Activated CD4-positive, alpha-beta T cell treated with anti-CD3 and anti-CD28 coated beads, Interleukin-2, amount 50 U/mL, for 48 hours (primary cell): ENCODE measurements around the gene DBT.
"Not testable (repeated sequence)": the region's sequence is repeated elsewhere in the genome, so short reads cannot be mapped to it uniquely, and the experiment has no call there.

Experiments
- DNase-seq, 2 experiments: peaks; one replicate each; pipeline ENCODE4 v3.0.0-alpha.2; 2020

The DBT gene

DNA sequence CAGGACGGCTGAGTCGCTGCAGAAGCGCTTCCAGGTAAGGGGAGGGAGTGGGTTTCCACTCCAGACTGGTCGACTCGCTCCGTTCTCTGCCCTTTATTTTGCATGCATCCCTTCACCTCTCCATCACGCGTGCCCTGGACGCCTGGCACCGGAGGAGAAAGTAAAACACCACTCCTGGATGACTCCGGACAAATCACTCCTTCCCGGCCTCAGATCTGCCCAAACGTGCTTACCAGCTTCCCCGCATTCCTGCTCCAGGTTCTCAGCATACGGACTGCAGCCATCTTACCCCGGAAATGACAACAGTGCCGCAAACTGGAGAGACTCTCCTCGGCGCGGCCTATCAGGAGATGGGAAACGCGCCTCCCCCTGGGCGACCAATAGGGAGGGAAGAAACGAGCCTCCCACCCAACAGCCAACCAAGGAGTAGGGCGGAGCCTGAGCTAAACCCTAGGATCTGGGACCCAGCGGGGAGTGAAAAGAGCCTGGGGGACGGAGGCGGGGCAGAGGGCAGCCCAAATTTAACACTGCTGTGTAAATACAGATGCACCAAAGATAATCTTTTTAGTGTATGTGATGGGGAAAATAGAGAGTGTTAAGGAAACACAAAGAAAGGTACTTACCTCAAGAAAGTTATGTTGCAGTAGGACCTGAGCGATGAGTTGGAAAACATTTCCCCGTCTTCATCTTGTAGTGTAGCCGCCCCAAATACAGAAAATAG, at the start of gene DBT:
TSS of gene DBT (minus strand) at position 298 of the 721 bp plus-strand sequence. CDS start at position 284, 14 bp downstream.
- peak; percentile 93 to 95 for DNase-seq

DNA sequence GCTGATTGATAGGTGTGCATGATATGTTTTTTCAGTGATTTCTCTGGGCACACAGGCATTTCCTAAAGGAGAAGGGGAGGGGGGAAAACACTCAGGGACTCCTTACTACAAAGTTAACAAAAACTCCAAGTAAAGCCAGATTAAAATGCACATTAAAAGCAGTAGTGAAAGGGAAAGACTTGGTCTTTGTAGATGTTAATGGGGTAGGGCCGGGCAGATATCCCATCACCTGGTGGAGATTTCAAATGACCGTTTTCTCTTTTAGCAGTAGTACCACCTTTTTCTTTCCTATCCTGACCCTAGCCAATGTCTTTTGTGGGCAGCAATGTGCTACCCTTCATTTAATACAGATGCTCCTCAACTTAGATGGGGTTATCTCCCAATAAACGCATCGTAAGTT, 48.9 kb upstream of the DBT start:
- no peak for DNase-seq

DNA sequence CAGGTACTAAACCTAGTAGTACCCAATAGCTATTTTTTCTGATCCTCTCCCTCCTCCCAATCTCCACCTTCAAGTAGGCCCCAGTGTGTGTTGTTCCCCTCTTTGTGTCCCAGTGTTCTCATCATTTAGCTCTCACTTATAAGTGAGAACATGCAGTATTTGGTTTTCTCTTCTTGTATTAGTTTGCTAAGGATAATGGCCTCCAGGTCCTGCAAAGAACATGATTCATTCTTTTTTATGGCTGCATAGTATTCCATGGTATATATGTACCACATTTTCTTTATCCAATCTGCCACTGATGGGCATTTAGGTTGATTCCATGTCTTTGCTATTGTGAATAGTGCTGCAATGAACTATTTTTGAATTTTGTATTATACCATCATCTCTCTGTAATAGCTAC, 47.4 kb upstream of the DBT start:
- not testable (repeated sequence) for DNase-seq

DNA sequence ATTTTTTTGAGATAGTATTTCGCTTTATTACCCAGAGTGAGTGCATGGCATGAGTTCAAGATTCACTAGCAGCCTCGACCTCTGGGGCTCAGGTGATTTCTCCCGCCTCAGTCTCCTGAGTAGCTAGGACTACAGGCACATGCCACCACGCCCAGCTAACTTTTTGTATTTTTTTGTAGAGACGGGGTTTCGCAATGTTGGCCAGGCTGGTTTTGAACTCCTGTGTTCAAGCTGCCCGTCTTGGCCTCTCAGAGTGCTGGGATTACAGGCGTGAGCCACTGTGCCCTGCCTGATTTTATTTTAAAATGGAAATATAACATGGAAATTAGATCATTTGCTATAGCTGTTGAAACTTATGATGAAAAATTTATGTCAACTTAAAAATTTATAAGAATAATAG, 46.5 kb upstream of the DBT start:
- DNase-seq, result no peak

DNA sequence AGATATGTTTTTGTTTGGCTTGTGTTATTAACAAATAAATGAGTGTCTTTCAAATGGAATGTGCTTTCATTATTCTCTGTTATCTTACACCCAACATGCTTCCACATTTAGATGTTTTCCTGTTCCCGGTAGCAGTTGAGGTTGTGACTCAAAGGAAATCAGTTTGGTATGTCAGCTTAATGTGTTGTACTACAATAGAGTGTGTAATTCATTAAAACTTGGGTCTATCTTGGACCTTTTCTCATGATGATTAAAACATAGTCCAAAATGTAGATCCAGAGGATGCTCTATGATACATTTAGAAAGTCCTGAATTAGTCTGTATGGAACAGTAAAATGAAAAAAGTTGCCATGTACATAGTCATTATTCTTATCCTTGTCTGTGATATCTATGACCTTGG, 43.1 kb upstream of the DBT start:
- no peak for DNase-seq

DNA sequence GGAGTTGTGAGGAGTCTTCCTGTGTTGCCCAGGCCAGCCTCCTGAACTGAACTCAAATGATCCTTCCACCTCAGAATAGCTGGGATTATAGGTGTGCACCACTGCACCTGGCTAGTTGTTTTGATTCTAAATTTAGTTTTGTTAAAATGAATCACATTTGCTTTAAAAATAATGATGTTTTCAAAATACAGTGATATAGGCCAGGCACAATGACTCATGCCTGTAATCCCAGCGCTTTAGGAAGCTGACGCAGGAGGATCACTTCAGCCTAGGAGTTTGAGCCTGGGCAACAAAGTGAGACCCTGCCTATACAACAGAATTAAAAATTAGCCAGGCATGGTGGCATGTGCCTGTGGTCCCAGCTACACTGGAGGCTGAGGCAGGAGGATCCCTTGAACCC, 40.7 kb upstream of the DBT start:
- no peak for DNase-seq

DNA sequence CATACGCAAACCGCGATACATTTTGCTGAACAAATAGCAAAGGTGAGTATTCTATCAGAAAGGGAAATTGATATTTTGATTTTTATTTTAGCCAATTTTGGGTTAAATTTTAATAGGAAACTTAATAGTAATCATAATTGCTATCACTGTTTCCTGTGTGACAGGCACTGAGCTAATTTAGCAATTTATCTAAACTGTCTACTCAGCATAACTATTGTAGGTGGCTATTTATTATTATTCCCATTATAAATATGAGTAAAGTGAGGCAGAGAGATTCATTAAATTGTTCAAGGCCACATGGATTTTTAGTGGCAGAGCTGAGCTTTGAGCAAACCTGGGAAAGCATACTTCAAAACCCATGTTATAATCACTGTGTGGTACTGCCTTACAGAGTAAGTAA, 37.5 kb upstream of the DBT start:
- DNase-seq, result no peak

DNA sequence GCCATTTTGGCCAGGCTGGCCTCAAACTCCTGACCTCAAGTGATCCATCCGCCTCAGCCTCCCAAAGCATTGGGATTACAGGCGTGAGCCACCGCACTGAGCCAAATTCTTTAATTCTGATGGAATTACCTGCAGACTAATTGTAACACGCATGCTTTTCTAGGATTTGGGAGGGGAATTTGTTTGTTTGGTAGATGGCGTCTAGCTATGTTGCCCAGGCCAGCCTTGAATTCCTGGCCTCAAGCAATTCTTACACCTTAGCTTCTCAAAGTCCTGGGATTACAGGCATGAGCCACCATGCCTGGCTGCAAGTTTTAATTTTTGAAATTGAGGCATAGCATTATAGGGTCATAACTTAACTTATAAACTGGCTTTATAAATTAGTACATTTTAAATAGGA, 35.0 kb upstream of the DBT start:
- DNase-seq, result no peak

DNA sequence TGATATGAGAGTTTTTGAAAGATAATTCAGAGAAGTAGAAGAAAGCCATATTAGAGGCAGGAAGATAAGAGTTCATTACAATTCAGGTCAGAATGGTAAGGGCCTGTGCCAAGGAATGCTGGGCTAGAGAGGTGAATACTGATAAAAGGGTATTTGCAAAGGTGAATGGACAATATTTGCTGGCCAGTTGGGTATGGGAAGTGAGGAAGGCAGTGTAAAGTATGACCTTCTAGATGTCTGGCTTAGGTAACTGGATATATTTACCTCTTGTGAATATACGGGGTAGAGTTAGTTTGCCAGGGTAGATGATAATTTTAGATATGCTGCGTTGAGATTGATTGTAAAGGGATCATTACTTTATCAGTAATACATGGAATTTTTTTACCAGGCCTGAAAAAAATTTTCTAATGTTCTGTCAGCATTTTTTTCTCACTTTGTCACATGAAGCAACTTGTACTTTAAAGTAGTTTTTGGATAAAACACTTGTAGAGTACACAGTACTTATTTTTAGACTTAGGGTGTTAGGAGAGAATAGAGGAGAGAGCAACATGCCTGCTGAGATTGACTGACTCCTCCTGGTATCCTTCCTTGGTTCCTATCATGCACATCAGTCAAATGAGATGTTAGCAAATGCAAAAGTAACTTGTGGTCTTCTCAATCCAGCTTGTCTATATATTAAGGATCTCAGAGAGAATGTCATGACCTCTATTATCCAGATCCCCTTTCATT, 30.5 kb upstream of the DBT start:
- no peak for DNase-seq

DNA sequence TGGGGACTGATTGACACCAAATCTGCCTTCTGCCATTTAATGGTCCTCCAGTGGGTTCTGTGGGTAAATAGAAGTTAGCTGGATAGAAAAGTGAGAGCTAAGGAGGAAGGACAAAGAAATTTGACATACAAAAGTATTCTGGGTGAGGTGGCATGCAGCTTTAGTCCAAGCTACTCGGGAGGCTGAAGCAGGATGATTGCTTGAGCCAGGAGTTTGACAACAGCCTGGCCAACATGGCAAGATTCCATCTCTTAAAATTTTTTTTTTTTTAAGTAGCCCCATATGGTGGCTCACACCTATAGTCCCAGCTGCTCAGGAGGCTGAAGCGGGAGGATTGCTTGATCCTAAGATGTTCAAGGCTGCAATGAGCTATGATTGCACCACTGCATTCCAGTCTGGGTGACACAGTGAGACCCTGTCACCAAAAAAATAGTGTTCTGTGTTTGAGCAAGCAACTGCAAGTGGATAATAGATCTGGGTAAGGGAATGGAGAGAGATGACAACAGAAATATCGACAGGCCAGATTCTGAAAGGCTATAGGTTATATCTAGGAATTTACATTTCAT, 29.8 kb upstream of the DBT start:
- no peak for DNase-seq

DNA sequence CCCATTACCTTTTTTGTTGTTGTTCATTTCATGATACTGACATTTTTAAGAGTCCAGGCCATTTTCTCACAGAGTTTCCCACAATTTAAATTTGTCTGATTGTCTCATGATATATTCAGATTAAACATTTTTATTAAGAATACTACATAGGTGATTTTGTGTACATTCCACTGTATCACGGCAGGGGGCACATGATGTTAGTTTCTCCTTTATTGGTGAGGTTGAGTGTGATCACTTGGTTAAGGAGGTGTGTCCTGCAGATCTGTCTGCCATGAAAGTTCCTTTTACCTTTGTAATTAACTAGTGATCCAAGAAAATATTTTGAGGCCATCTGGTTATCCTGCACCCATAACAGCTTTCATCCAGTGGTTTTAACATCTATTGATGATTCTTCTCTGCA, 28.2 kb upstream of the DBT start:
- no peak for DNase-seq

DNA sequence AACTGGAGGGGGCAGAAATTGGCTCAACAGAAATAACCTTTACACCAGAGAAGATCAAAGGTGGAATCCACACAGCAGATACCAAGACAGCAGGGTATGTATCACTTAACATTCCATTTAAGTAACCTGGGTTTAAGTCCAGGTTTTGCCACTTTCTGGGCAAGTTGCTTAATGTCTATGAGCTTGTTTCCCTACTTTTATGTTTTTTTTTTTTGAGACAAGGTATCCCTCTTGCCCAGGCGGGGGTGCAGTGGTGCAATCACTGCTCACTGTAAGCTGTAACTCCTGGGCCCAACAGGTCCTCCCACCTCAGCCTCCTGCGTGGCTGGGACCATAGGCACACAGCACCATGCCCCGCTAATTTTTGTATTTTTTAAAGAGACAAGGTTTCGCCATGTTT, 18.6 kb upstream of the DBT start:
- DNase-seq, result no peak

DNA sequence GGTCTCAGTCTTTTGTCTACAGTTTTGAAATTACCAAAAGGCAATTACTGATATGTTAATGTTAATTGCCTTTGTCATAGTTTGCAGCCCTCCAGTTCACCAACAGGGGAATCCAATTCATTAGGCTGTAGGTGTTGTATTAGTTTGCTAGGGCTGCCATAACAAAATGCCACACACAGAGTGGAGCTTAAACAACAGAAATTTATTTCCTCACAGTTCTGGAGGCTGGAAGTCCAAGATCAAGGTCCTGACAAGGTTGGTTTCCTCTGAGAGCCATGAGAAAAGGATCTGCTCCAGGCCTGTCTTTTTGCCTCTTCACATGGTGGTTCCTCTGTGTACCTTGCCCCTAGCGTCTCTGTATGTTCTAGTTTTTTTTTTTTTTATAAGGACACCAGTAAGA, 17.6 kb upstream of the DBT start:
- DNase-seq, result no peak

DNA sequence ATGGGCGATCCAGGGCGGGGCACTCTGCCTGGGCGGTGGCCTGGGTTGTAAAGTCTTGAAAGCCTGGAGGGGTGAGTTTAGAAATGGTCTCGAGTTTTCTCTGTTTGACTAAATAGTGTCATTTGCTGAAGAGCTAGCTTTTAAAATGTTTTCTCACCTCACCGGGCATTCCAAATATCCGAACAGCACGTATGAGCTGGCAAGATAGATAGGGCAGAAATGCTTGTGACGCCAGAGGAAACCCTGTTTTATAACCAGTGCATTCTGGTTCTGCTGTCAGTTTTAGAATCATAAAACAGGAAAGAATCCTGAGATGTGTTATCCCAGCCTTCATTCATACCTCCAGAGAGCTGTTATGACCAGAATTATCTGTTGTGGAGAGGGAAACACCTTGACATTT, 17.1 kb upstream of the DBT start:
- DNase-seq, result peak in 1 of 2 experiments; percentile 30

DNA sequence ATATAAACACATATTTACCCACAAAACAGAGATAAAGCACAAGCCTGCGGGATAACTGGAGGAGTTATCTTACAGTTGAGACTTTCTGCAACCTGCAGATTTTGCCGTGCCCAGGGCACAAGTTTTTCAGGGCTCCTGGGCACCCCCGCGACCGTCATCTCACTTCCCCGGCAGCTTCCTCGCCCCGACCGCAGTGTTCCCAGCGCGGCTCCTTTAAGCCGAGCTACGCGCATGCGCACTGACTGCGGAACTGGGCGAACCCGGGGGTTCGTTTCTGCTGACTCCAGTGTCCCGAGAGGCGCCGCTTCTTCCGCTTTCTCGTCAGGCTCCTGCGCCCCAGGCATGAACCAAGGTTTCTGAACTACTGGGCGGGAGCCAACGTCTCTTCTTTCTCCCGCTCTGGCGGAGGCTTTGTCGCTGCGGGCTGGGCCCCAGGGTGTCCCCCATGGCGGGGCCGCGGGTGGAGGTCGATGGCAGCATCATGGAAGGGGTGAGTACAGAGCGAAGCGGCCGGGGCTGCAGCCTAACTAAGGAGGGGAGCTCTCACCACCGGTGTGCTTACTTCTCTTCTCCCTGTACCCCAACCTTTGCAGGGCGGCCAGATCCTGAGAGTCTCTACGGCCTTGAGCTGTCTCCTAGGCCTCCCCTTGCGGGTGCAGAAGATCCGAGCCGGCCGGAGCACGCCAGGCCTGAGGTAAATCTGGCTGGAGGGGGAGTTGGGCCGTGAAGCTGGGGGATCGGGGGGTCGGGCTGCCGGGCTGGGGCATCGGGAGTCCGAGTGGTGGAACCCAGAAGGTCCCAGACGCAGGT, 16.5 kb upstream of the DBT start, which contains the start of gene RTCA:
TSS of gene RTCA (plus strand) at position 286 of the 810 bp plus-strand sequence. CDS start at position 446, 160 bp downstream.
- DNase-seq, result peak; percentile 96

DNA sequence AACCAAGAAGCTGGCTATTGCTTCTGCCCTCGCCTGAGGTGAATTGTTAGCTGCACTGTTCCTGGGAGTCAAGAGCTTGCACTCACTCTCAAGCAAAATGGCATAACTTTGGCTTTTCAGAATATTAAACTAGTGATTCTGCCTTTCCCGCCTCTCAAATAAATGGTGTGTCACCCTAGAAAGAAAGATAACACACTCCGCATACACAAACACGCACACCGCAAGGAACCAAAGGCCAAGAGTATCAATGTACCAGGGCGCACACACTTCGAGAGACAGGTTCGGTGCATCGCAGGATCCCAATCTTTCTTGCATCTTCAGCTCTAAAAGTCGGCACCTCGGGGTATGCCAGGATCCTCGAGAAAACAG, 15.9 kb upstream of the DBT start:
- DNase-seq, result no peak

DNA sequence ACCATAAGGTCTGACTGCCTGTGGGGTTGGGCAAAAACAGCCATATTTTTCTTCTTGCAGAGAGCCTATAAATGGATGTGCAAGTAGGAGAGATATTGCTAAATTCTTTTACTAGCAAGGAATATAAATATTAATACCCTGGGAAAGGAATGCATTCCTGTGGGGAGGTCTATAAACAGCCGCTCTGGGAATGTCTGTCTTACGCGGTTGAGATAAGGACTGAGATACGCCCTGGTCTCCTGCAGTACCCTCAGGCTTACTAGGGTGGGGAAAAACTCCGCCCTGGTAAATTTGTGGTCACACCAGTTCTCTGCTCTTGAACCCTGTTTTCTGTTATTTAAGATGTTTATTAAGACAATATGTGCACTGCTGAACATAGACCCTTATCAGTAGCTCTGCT, 14.4 kb upstream of the DBT start:
- DNase-seq, result not testable (repeated sequence)

DNA sequence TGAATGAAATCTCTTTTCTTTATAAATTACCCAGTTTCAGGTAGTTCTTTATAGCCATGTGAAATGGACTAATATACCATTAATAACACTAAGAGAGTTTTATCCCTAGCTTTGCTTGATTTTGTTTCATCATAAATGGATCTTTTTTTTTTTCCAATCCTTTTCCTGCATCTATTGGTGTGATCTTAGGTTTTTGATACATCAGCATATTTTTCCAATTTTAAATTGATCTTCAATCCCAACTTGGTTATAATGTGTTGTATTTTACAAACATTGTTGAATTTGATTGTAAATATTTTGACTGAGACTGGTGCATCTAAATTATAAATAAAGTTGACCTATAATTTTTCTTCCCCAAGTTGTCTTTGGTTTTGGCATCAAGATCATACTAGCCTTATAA, 12.1 kb upstream of the DBT start:
- DNase-seq, result no peak

DNA sequence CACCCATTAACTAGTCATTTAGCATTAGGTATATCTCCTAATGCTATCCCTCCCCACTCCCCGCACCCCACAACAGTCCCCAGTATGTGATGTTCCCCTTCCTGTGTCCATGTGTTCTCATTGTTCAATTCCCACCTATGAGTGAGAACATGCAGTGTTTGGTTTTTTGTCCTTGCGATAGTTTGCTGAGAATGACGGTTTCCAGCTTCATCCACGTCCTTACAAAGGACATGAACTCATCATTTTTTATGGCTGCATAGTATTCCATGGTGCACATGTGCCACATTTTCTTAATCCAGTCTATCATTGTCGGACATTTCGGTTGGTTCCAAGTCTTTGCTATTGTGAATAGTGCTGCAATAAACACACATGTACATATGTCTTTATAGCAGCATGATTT, 8.8 kb upstream of the DBT start:
- DNase-seq, result not testable (repeated sequence)

DNA sequence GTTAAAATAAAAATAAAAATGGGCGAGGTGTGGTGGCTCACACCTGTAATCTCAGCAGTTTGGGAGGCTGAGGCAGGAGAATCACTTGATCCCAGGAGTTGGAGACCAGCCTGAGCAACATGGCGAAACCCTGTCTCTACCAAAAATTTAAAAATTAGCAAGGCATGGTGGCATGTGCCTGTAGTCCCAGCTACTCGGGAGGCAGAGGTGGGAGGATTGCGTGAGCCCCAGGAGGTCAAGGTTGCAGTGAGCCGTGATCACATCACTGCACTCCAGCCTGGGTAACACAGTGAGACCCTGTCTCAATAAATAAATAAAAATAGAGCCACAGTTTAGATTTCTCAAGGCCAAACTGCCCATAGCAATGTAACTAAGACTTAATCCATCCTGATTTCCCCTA, 6.6 kb upstream of the DBT start:
- DNase-seq, result not testable (repeated sequence)

DNA sequence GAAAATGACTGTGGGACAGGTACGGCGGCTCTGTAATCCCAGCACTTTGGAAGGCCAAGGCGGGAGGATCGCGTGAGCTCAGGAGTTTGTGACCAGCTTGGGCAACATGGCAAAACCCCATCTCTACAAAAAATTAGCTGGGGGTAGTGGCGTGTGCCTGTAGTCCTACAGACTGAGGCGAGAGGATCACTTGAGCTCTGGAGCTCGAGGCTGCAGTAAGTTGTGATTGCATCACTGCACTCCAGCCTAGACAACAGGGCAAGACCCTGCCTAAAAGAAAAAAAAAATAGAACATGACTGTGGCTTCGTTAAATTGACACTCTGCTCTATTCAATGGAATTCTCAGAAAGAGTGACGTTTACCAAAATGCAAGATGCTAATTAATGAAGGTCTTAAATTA, 3.9 kb upstream of the DBT start:
- no peak for DNase-seq

DNA sequence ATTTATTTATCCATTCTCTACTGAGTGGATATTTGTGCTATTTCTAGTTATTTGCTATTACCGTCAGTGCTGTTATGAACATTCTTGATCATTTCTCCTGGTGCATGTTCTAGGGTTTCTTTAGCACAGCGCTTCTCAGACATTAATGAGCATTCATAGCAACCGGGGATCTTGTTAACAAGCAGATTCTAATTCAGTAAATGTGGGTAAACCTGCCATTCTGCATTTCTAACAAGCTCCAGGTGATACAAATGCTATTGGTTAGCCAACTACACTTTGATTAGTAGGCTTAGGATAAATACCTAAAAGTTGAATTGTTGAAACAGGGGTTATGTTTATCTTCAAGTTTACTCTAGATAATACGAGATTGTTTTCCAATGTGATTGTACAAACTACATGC, 3.3 kb upstream of the DBT start:
- DNase-seq, result no peak

DNA sequence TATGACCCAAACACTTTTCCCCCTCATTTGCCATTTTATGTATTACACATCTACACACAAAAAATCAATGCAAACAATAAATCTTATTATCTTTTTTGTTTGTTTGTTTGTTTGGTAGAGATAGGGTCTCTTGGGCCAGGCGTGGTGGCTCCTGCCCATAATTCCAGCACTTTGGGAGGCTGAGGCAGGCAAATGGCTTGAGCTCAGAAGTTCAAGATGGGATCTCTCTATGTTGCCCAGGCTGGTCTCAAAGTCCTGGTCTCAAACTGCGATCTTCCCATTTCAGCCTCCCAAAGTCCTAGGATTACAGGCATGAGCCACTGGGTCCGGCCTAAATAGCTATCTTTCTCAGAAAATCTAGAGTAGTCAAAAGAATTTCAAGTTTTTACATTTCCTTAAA, 1.2 kb upstream of the DBT start:
- no peak for DNase-seq
